Activated naive CD4-positive, alpha-beta T cell treated with anti-CD3 and anti-CD28 coated beads for 36 hours (primary cell): ENCODE data around the gene SCAF11. TPM values are rescaled to one million over a fixed set of nuclear protein-coding genes. Genes with fewer than 3 reads are reported as not detected.

Source experiments
- CTCF ChIA-PET: fragments of 350-600 bp; sonication (Branson Sonifier 250); formaldehyde crosslinking; loops from one replicate; lab custom pipeline; 2021; ENCODE audit warnings: antibody characterized with exemption; lab: Charles Lee
- DNase-seq: peaks from one replicate; pipeline ENCODE4 v3.0.0-alpha.2; 2020
- H3K27ac Mint-ChIP-seq: one replicate; pipeline ENCODE4 v1.8.0; 2021; ENCODE audit warnings: mild to moderate bottlenecking, mixed read lengths
- H3K27me3 Mint-ChIP-seq: one replicate; pipeline ENCODE4 v1.8.0; 2021; ENCODE audit warnings: low read depth, mixed read lengths
- H3K36me3 Mint-ChIP-seq: one replicate; pipeline ENCODE4 v1.8.0; 2021; ENCODE audit warnings: low read depth, mixed read lengths
- H3K4me1 Mint-ChIP-seq: one replicate; pipeline ENCODE4 v1.8.0; 2021; ENCODE audit warnings: low read depth, mixed read lengths
- H3K4me3 Mint-ChIP-seq: one replicate; pipeline ENCODE4 v1.8.0; 2021; ENCODE audit warnings: mild to moderate bottlenecking, moderate library complexity, mixed read lengths
- H3K9me3 Mint-ChIP-seq: one replicate; pipeline ENCODE4 v1.8.0; 2021; ENCODE audit warnings: mixed read lengths
- intact Hi-C: fragments of 100-400 bp; cut with micrococcal nuclease; formaldehyde crosslinking; loops from one replicate; pipeline ENCODE4 v1.15.1; 2023
- total RNA-seq, 2 experiments: library from RNA; stranded (reverse); gene quantifications; one replicate each; pipeline ENCODE4 v1.2.3, GENCODE V29; 2021

Gene SCAF11
- total RNA-seq, 2 experiments from 2014 or later = 95.0 to 97.7 TPM

DNA sequence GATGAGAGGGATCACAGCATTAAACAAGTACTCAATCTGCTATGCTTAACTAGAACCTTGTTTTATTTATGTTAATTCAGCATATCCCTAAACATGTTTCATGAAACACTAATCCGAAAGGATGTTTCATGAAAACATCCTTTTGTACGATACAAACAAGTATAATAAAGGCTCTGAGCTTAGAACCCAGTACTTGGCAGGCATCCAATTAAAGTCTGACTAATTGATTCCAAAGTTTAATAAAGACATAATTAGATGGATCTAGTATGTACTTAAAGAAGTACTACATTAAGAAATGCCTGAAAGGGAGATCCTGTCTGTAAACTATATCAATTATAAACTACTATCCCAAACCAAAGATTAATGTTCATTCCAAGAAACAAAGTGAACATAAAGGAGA, 51.8 kb downstream of the SCAF11 start:
- peaks cover 26% of the 10 kb centered on the region for H3K36me3 Mint-ChIP-seq

GRCh38 chr12:45934956-45935355, 55.4 kb downstream of the SCAF11 start:
- intact Hi-C loops = no loop called here
- no peaks in the 10 kb centered on the region for H3K27me3 Mint-ChIP-seq
- peaks cover 2% of the 10 kb centered on the region for H3K4me1 Mint-ChIP-seq
- no peak for DNase-seq
- H3K36me3 Mint-ChIP-seq = peaks cover 14% of the 10 kb centered on the region
- no peaks in the 10 kb centered on the region for H3K9me3 Mint-ChIP-seq
- CTCF ChIA-PET = no interaction called here
- H3K4me3 Mint-ChIP-seq = no peak overlapping the region
- no peak overlapping the region for H3K27ac Mint-ChIP-seq

More for the DNA sequence above, 51.8 kb downstream of the SCAF11 start:
- no peak overlapping the region for H3K4me3 Mint-ChIP-seq
- DNase-seq = no peak
- intact Hi-C loops = no loop called here
- peaks cover 4% of the 10 kb centered on the region for H3K4me1 Mint-ChIP-seq
- H3K9me3 Mint-ChIP-seq = no peaks in the 10 kb centered on the region
- H3K27ac Mint-ChIP-seq = no peak overlapping the region
- no peaks in the 10 kb centered on the region for H3K27me3 Mint-ChIP-seq
- CTCF ChIA-PET = no interaction called here

GRCh38 chr12:45933504-45933903, 56.9 kb downstream of the SCAF11 start:
- no peaks in the 10 kb centered on the region for H3K9me3 Mint-ChIP-seq
- intact Hi-C loops = no loop called here
- H3K27ac Mint-ChIP-seq = no peak overlapping the region
- no peak for DNase-seq
- peaks cover 15% of the 10 kb centered on the region for H3K36me3 Mint-ChIP-seq
- H3K27me3 Mint-ChIP-seq = no peaks in the 10 kb centered on the region
- CTCF ChIA-PET = no interaction called here
- H3K4me1 Mint-ChIP-seq = peaks cover 3% of the 10 kb centered on the region
- H3K4me3 Mint-ChIP-seq = no peak overlapping the region

GRCh38 chr12:45930369-45930768, 60.0 kb downstream of the SCAF11 start:
- Mint-ChIP-seq H3K27ac (no peak overlapping the region), H3K27me3 (no peaks in the 10 kb centered on the region), H3K36me3 (peaks cover 32% of the 10 kb centered on the region)

DNA sequence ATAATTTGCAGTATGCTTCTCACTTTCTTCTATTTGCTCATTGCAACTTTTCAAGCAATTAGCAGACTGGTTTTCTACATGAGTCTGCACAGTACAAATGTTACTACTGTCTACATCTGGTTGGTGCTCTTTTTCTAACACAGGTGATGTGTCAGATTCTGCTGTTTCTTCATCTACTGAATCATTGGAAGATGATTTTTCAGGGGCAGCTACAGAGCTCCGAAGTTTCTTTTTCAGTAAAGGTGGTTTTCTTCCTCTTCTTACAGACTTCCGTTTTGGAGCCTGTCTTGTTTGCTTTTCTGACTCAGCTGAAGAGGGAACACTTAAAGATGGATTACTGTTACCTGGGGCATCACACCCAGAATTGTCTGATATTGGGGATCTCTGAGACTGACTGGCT, 62.1 kb downstream of the SCAF11 start:
- DNase-seq = no peak
- Mint-ChIP-seq H3K36me3 (peaks cover 36% of the 10 kb centered on the region), H3K4me3 (no peak overlapping the region), H3K27ac (peak overlapping the region; percentile 52), H3K9me3 (no peaks in the 10 kb centered on the region), H3K4me1 (peaks cover 11% of the 10 kb centered on the region), H3K27me3 (no peaks in the 10 kb centered on the region)
- intact Hi-C loops = loop anchor here (2.0 to 10.0 kb wide), 2 partner anchors 60 to 384 kb away; no protein-coding TSS in a partner anchor
- CTCF ChIA-PET = interaction anchor here (1.2 kb wide), 1 partner anchor 35 kb away, joined by 4 read pairs; no protein-coding TSS in a partner anchor

More at GRCh38 chr12:45930369-45930768, 60.0 kb downstream of the SCAF11 start:
- no peak overlapping the region for H3K4me3 Mint-ChIP-seq
- H3K4me1 Mint-ChIP-seq = peaks cover 11% of the 10 kb centered on the region
- intact Hi-C loops = no loop called here
- H3K9me3 Mint-ChIP-seq = no peaks in the 10 kb centered on the region
- DNase-seq = no peak
- CTCF ChIA-PET = no interaction called here

GRCh38 chr12:45918818-45919217, 71.6 kb downstream of the SCAF11 start:
- intact Hi-C loops = no loop called here
- no peaks in the 10 kb centered on the region for H3K27me3 Mint-ChIP-seq
- no peaks in the 10 kb centered on the region for H3K9me3 Mint-ChIP-seq
- peaks cover 20% of the 10 kb centered on the region for H3K36me3 Mint-ChIP-seq
- H3K4me3 Mint-ChIP-seq = no peak overlapping the region
- CTCF ChIA-PET = interaction anchor here (0.6 kb wide), 1 partner anchor 1438 kb away, joined by 3 read pairs; no protein-coding TSS in a partner anchor
- no peak for DNase-seq
- H3K27ac Mint-ChIP-seq = no peak overlapping the region
- no peaks in the 10 kb centered on the region for H3K4me1 Mint-ChIP-seq

GRCh38 chr12:45915405-45915804, 75.0 kb downstream of the SCAF11 start:
- CTCF ChIA-PET = no interaction called here
- intact Hi-C loops = no loop called here

DNA sequence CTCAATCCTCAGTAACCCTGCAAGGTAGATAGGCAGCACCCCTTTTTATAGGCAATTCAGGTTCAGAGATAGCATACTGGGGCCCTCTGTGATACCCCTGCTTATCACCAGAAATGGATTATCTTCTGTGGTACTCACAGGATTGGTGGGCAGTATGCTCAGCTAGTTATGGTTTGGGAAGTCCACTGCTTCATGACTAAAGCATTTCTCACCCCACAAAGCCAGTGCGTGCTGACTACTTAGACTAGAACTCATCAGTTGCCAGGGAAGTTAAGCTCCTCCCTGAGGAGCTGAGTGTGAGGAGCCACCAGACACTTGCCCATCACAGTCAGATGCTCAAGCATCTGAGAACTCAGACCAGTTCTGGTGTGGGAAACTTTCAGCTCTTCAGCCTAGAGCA, 76.3 kb downstream of the SCAF11 start:
- Mint-ChIP-seq H3K27ac (no peak overlapping the region), H3K36me3 (peaks cover 4% of the 10 kb centered on the region), H3K27me3 (no peaks in the 10 kb centered on the region), H3K9me3 (no peaks in the 10 kb centered on the region), H3K4me3 (no peak overlapping the region), H3K4me1 (no peaks in the 10 kb centered on the region)
- intact Hi-C loops = no loop called here
- no peak for DNase-seq
- CTCF ChIA-PET = interaction anchor here (0.6 to 0.9 kb wide), 2 partner anchors 71 to 370 kb away, joined by 3 read pairs; no protein-coding TSS in a partner anchor

More at GRCh38 chr12:45915405-45915804, 75.0 kb downstream of the SCAF11 start:
- no peak overlapping the region for H3K4me3 Mint-ChIP-seq
- DNase-seq = no peak
- no peaks in the 10 kb centered on the region for H3K4me1 Mint-ChIP-seq
- no peaks in the 10 kb centered on the region for H3K9me3 Mint-ChIP-seq
- H3K27me3 Mint-ChIP-seq = no peaks in the 10 kb centered on the region
- H3K27ac Mint-ChIP-seq = no peak overlapping the region
- peaks cover 6% of the 10 kb centered on the region for H3K36me3 Mint-ChIP-seq

DNA sequence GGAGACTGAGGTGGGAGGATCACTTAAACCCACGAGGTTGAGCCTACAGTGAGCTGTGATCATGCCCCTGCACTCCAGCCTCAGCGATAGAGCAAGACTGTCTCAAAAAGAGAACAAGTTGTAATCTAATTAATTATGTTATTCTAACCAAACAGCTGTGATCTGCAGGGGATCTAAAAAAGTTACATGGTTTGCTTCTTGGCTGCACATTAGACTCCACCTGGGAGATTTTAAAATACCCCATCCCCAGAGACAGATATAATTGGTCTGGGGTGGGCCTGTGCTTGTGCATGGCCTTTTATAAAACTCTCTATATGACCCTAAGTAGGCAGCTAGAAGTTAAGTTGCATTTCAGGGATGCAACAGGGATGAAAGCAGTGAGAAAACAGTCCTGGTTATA, 76.7 kb downstream of the SCAF11 start:
- Mint-ChIP-seq H3K27me3 (no peaks in the 10 kb centered on the region), H3K4me3 (no peak overlapping the region), H3K27ac (no peak overlapping the region), H3K36me3 (peaks cover 4% of the 10 kb centered on the region), H3K4me1 (no peaks in the 10 kb centered on the region), H3K9me3 (no peaks in the 10 kb centered on the region)
- CTCF ChIA-PET = interaction anchor here (0.6 to 0.9 kb wide), 2 partner anchors 71 to 370 kb away, joined by 3 read pairs; no protein-coding TSS in a partner anchor
- intact Hi-C loops = no loop called here
- DNase-seq = no peak

DNA sequence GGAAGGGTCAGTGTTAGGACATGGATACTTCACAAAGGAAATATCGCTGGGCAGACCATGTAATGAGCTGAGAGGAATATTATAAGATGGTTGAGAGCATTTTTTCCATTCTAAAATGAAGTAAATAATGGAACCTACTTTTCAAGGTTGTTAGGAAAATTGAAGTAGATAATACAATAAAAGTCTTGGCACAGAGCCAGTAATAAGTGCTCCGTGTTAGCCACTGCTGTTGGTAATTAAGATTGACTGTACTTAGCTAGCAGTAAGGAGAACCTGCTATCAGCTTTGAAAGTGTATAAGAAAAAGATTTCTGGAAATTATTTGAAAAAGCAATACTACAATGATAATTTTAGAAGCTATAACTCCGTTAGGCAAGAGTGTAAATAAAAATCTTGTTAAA, 77.6 kb downstream of the SCAF11 start:
- no peak for DNase-seq
- Mint-ChIP-seq H3K36me3 (peaks cover 1% of the 10 kb centered on the region), H3K27ac (no peak overlapping the region), H3K9me3 (no peaks in the 10 kb centered on the region), H3K4me1 (no peaks in the 10 kb centered on the region), H3K4me3 (no peak overlapping the region), H3K27me3 (no peaks in the 10 kb centered on the region)
- CTCF ChIA-PET = no interaction called here
- intact Hi-C loops = no loop called here

GRCh38 chr12:45909041-45909713, 81.2 kb downstream of the SCAF11 start:
- H3K36me3 Mint-ChIP-seq = peaks cover 3% of the 10 kb centered on the region
- CTCF ChIA-PET = no interaction called here
- H3K27me3 Mint-ChIP-seq = no peaks in the 10 kb centered on the region
- no peaks in the 10 kb centered on the region for H3K9me3 Mint-ChIP-seq
- H3K4me3 Mint-ChIP-seq = no peak overlapping the region
- DNase-seq = no peak
- H3K4me1 Mint-ChIP-seq = no peaks in the 10 kb centered on the region
- intact Hi-C loops = no loop called here
- H3K27ac Mint-ChIP-seq = no peak overlapping the region

DNA sequence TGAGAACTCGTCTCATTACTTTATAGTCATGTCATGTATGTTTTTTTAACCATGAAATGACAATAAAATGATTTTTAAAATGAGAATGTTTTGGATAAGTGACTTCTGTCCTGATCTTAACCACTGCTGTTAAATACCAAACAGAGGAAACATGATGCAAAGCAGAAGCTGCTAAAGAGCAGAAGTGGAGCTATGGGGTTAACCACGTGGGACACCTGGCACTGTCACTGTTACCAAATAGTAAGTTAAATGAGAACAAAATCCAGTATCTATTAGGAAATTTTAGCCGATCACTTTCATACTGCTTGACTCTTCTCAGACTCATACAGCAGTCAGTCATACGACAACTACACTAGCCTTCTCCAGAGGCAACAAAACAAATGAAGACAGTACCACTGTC, 82.4 kb downstream of the SCAF11 start:
- Mint-ChIP-seq H3K9me3 (no peaks in the 10 kb centered on the region), H3K4me1 (no peaks in the 10 kb centered on the region), H3K27ac (no peak overlapping the region), H3K36me3 (peaks cover 5% of the 10 kb centered on the region), H3K27me3 (no peaks in the 10 kb centered on the region), H3K4me3 (no peak overlapping the region)
- no peak for DNase-seq
- intact Hi-C loops = no loop called here
- CTCF ChIA-PET = no interaction called here

GRCh38 chr12:45898094-45898493, 92.3 kb downstream of the SCAF11 start:
- H3K36me3 Mint-ChIP-seq = peaks cover 48% of the 10 kb centered on the region
- DNase-seq = no peak
- CTCF ChIA-PET = no interaction called here
- H3K27ac Mint-ChIP-seq = no peak overlapping the region
- no peak overlapping the region for H3K4me3 Mint-ChIP-seq
- intact Hi-C loops = loop anchor here (10.0 kb wide), 1 partner anchor 353 kb away; no protein-coding TSS in a partner anchor
- H3K27me3 Mint-ChIP-seq = no peaks in the 10 kb centered on the region
- peaks cover 5% of the 10 kb centered on the region for H3K9me3 Mint-ChIP-seq
- H3K4me1 Mint-ChIP-seq = peaks cover 16% of the 10 kb centered on the region
